HepG2 (cell line): ENCODE data around the gene TRIM8. TPM values are rescaled to one million over a fixed set of nuclear protein-coding genes. Genes with fewer than 3 reads are reported as not detected.

ENCODE experiments used
- HOXA3 ChIP-seq: sonication (generic); formaldehyde crosslinking; IDR thresholded peaks from 2 replicates; pipeline ENCODE4 v1.5.0; 2020; ENCODE audit warnings: missing genetic modification reagents
- MED1 ChIP-seq: sonication (generic); formaldehyde crosslinking; IDR thresholded peaks from 2 replicates; pipeline ENCODE4 v1.4.0; 2020; ENCODE audit warnings: missing genetic modification reagents
- TEAD3 ChIP-seq: optimal IDR thresholded peaks from 2 replicates; pipeline ENCODE3; 2016; ENCODE audit warnings: borderline replicate concordance
- polyA plus RNA-seq, 8 experiments: library from polyadenylated mRNA; depleted of rRNA in 3 of 8; stranded (reverse) in 7 of 8; unstranded in 1 of 8; fragments of >200 nt; fragmentation: Illumina TruSeq in 4 of 8; extraction: Trizol in 4 of 8; gene quantifications; 2 replicates each; pipeline versions ENCODE4 v1.2.1 to v1.2.3, GENCODE V29; 2011 to 2016; ENCODE audit warnings: low read depth in 4 of 8, missing spikeins in 1 of 8, mixed read lengths in 1 of 8; ENCODE audit not compliant: insufficient read depth in 1 of 8
- total RNA-seq, 5 experiments: library from RNA; depleted of rRNA; stranded (reverse); fragments of >200 nt; fragmentation: Illumina TruSeq; extraction: Trizol; gene quantifications; 2 replicates each; pipeline ENCODE4 v1.2.3, GENCODE V29; 2016; ENCODE audit warnings: low read depth in 1 of 5
- TF ChIP-seq, protein P1 (sequence below): sonication (generic); formaldehyde crosslinking; IDR thresholded peaks from 2 replicates; pipeline ENCODE4 v1.5.0; 2020; ENCODE audit warnings: mild to moderate bottlenecking, missing genetic modification reagents
- TF ChIP-seq, protein P2 (sequence below): sonication (generic); formaldehyde crosslinking; IDR thresholded peaks from 2 replicates; pipeline ENCODE4 v1.5.0; 2020; ENCODE audit warnings: missing genetic modification reagents
- TF ChIP-seq, protein P3 (sequence below): sonication (generic); formaldehyde crosslinking; IDR thresholded peaks from 2 replicates; pipeline ENCODE4 v1.4.0; 2020; ENCODE audit warnings: missing genetic modification reagents
- TF ChIP-seq, protein P4 (sequence below): sonication (generic); formaldehyde crosslinking; IDR thresholded peaks from 2 replicates; pipeline ENCODE4 v1.4.0; 2020; ENCODE audit warnings: missing genetic modification reagents, borderline replicate concordance

TRIM8 gene
- total and polyA plus RNA-seq, 2 of the 13 experiments (the other 11 are each of a cell fraction or from before 2014, with no cell fraction given), result 38.9 to 66.5 TPM

DNA sequence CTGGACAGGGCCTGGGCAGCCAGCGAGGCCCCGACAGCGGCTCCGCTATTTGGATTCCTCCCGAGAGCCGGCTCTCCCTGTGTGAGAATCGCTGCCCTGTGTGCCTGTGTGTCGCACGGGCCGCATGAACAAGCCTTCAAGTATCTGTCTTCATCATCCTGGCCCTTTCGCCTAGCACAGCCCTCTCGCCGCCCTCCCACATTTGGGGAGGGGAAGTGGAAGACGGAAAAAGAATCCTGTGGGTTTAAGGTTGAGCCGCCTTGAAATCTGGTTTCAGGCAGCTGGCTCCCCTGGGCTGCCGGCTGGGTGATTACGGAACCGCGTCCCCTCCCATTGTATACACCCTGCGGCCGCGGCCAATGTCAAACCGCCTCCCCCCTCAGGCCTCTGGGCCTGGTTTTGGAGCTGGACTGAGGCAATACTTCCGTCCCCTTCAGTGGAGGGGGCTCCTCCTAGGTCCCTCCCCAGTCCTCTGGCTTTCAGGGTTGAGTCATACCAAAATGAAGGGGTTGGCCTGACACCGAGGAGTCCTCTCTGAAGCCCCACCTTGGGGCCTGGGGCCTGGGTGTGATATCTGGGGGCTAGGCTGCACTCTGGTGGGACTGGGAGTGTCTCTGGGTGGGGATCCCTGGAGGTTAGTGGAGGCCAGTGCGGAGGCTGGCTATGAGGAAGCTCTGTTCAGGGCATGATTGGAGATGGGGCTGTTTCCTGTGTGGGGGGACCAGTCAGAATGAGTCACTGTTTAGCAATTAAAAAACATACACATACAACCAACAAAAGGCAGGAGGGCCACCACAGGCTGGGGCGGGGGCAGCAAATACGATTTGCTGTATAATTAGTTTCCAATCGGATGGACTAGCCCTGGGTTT, 1.7 kb downstream of the TRIM8 start (continued):
- TF ChIP-seq MED1 (CRISPR knock-in tag) (peak; percentile 16; the same call in 1 of the 2 replicates), HOXA3 (no peak), TEAD3 (CRISPR knock-in tag) (no peak)
- TF ChIP-seq, protein P1, sequence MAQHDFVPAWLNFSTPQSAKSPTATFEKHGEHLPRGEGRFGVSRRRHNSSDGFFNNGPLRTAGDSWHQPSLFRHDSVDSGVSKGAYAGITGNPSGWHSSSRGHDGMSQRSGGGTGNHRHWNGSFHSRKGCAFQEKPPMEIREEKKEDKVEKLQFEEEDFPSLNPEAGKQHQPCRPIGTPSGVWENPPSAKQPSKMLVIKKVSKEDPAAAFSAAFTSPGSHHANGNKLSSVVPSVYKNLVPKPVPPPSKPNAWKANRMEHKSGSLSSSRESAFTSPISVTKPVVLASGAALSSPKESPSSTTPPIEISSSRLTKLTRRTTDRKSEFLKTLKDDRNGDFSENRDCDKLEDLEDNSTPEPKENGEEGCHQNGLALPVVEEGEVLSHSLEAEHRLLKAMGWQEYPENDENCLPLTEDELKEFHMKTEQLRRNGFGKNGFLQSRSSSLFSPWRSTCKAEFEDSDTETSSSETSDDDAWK (CRISPR knock-in tag), result no peak
- TF ChIP-seq, protein P2, sequence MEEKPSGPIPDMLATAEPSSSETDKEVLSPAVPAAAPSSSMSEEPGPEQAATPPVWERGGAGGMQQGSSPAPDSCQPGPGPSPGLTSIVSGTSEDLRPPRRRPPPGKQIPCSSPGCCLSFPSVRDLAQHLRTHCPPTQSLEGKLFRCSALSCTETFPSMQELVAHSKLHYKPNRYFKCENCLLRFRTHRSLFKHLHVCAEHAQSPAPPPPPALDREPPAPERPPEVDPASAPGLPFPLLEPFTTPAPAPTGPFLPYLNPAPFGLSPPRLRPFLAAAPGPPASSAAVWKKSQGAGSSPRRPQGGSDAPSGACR (CRISPR knock-in tag), result 0 out of 2 replicates have a peak, but pooled peaks have one; percentile 62
- TF ChIP-seq, protein P3, sequence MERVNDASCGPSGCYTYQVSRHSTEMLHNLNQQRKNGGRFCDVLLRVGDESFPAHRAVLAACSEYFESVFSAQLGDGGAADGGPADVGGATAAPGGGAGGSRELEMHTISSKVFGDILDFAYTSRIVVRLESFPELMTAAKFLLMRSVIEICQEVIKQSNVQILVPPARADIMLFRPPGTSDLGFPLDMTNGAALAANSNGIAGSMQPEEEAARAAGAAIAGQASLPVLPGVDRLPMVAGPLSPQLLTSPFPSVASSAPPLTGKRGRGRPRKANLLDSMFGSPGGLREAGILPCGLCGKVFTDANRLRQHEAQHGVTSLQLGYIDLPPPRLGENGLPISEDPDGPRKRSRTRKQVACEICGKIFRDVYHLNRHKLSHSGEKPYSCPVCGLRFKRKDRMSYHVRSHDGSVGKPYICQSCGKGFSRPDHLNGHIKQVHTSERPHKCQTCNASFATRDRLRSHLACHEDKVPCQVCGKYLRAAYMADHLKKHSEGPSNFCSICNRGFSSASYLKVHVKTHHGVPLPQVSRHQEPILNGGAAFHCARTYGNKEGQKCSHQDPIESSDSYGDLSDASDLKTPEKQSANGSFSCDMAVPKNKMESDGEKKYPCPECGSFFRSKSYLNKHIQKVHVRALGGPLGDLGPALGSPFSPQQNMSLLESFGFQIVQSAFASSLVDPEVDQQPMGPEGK (CRISPR knock-in tag), result peak; percentile 45
- TF ChIP-seq, protein P4, sequence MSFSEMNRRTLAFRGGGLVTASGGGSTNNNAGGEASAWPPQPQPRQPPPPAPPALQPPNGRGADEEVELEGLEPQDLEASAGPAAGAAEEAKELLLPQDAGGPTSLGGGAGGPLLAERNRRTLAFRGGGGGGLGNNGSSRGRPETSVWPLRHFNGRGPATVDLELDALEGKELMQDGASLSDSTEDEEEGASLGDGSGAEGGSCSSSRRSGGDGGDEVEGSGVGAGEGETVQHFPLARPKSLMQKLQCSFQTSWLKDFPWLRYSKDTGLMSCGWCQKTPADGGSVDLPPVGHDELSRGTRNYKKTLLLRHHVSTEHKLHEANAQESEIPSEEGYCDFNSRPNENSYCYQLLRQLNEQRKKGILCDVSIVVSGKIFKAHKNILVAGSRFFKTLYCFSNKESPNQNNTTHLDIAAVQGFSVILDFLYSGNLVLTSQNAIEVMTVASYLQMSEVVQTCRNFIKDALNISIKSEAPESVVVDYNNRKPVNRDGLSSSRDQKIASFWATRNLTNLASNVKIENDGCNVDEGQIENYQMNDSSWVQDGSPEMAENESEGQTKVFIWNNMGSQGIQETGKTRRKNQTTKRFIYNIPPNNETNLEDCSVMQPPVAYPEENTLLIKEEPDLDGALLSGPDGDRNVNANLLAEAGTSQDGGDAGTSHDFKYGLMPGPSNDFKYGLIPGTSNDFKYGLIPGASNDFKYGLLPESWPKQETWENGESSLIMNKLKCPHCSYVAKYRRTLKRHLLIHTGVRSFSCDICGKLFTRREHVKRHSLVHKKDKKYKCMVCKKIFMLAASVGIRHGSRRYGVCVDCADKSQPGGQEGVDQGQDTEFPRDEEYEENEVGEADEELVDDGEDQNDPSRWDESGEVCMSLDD (CRISPR knock-in tag), result 0 out of 2 replicates have a peak, but pooled peaks have one; percentile 9
